Measurements from ENCODE around the gene PRKCB. TPM values are rescaled to one million over a fixed set of nuclear protein-coding genes. Genes with fewer than 3 reads are reported as not detected.

Gene PRKCB
- total and polyA plus RNA-seq, 2 of the 8 experiments (the other 6 are each of a cell fraction or from before 2014, with no cell fraction given), result 7.1 to 12.1 TPM

GRCh38 chr16:23929856-23930255 is 94.1 kb downstream of the PRKCB start:
- no peak overlapping the region for H2BK5ac ChIP-seq (ENCODE audit: low read depth, low read length)
- WGBS, 2 experiments (ENCODE audit: extremely low coverage in 1 of 2, insufficient coverage in 1 of 2, insufficient read length in 1 of 2, insufficient replicate concordance in 2 of 2, low coverage in 1 of 2, low lambda C conversion rate in 2 of 2, missing lambda C conversion rate in 1 of 2), result 86% methylated on average over 5 of the region's 5 CpGs; no CpG with 5 or more reads in 1 of the 2 experiments
- H2AK5ac ChIP-seq (ENCODE audit: low read depth, low read length), result no peak overlapping the region
- no peak overlapping the region for H2BK12ac ChIP-seq (ENCODE audit: low read depth, low read length)
- TF ChIP-seq YY1 (IDR thresholded peaks at IDR 0.05; ENCODE audit: low read depth, low read length) (no peak), GABPA (IDR thresholded peaks at IDR 0.05; ENCODE audit: borderline replicate concordance, insufficient read depth, low read length) (no peak), SUZ12 (IDR thresholded peaks at IDR 0.05; ENCODE audit: low read length) (no peak), SRF (IDR thresholded peaks at IDR 0.05; ENCODE audit: low read depth, low read length) (no peak), BRCA1 (IDR thresholded peaks at IDR 0.05; ENCODE audit: low read depth, low read length) (no peak), NANOG (IDR thresholded peaks at IDR 0.05; ENCODE audit: insufficient read depth, low read depth, low read length, poor library complexity, severe bottlenecking) (no peak), CBX8 (IDR thresholded peaks at IDR 0.05; ENCODE audit: borderline replicate concordance, low read depth, low read length) (no peak)
- no peak overlapping the region for H2BK15ac ChIP-seq (ENCODE audit: low read length)
- H3K4ac ChIP-seq (replicated peaks; ENCODE audit: insufficient read length, low read depth, low read length), result no peak overlapping the region
- H3K23ac ChIP-seq (ENCODE audit: insufficient read length), result no peak overlapping the region
- no peak overlapping the region for H3K18ac ChIP-seq (ENCODE audit: extremely low read depth, low read length)
- DNase-seq (ENCODE audit: low read depth in 1 of 2, low spot score in 2 of 2), result no peak
- H3K36me3 ChIP-seq (ENCODE audit: control insufficient read depth in 2 of 4, insufficient read depth in 4 of 4, low read length in 3 of 4), result no peaks in the 10 kb centered on the region; a peak in 1 of 8 replicates
- H3K4me3 ChIP-seq (ENCODE audit: extremely low read depth in 1 of 4, insufficient read depth in 2 of 4, low read depth in 3 of 4, low read length in 4 of 4), result no peak overlapping the region
- H3K79me2 ChIP-seq (ENCODE audit: control insufficient read depth in 1 of 2, insufficient read depth in 2 of 2, low read length in 2 of 2), result no peaks in the 10 kb centered on the region
- peaks cover 0 to 2% of the 10 kb centered on the region in 2 experiments for H4K20me1 ChIP-seq (replicated peaks in 1 of 2; ENCODE audit: control insufficient read depth in 1 of 2, insufficient read depth in 2 of 2, low read length in 2 of 2)
- H3K4me2 ChIP-seq (ENCODE audit: insufficient read depth in 1 of 2, low read depth in 2 of 2, low read length in 2 of 2), result no peak overlapping the region
- H3K14ac ChIP-seq (ENCODE audit: insufficient read length), result no peak overlapping the region
- no peaks in the 10 kb centered on the region for H3K27me3 ChIP-seq (replicated peaks in 1 of 4; ENCODE audit: control insufficient read depth in 3 of 4, extremely low read depth in 1 of 4, insufficient read depth in 3 of 4, low read length in 3 of 4)
- H3K56ac ChIP-seq (replicated peaks; ENCODE audit: insufficient read length, low read depth, low read length), result no peak overlapping the region
- no peak overlapping the region for H2BK20ac ChIP-seq (ENCODE audit: low read length)
- H3K9me3 ChIP-seq (ENCODE audit: insufficient read depth in 2 of 2, low read depth in 1 of 2, low read length in 1 of 2), result no peaks in the 10 kb centered on the region
- no peak overlapping the region for H3K9ac ChIP-seq (replicated peaks in 1 of 4; ENCODE audit: extremely low read depth in 1 of 4, low read depth in 3 of 4, low read length in 3 of 4)
- H4K8ac ChIP-seq (ENCODE audit: extremely low read depth, insufficient read depth, low read length), result no peak overlapping the region
- H2AFZ ChIP-seq (ENCODE audit: low read length), result no peak overlapping the region
- ChIA-PET CTCF (ENCODE audit: partially characterized antibody) (interaction anchor here (0.9 to 1.6 kb wide), 3 partner anchors 17 to 78 kb away, joined by 3 read pairs; no protein-coding TSS in a partner anchor), POLR2A (ENCODE audit: partially characterized antibody) (no interaction called here)
- H3K79me1 ChIP-seq (ENCODE audit: low read depth, low read length), result no peaks in the 10 kb centered on the region
- H3K27ac ChIP-seq (ENCODE audit: low read depth, low read length), result no peak overlapping the region
- peaks cover 5% of the 10 kb centered on the region; the same call in 1 of the 2 replicates for H3K23me2 ChIP-seq (ENCODE audit: low read depth, low read length)
- H2BK120ac ChIP-seq (replicated peaks; ENCODE audit: low read depth, low read length), result no peak overlapping the region
- no peak for FAIRE-seq
- no peak overlapping the region for H4K91ac ChIP-seq (replicated peaks; ENCODE audit: insufficient read length, low read length)
- no peak overlapping the region for H4K5ac ChIP-seq (ENCODE audit: insufficient read length, low read depth, low read length)
- H3K4me1 ChIP-seq (replicated peaks in 1 of 4; ENCODE audit: control insufficient read depth in 3 of 4, insufficient read depth in 4 of 4, low read length in 3 of 4), result no peaks in the 10 kb centered on the region; a peak in 1 of 7 replicates
